Measurements from ENCODE around the gene PARD3B. TPM values are rescaled to one million over a fixed set of nuclear protein-coding genes. Genes with fewer than 3 reads are reported as not detected.

The PARD3B gene
- total and polyA plus RNA-seq, 3 experiments from 2014 or later = 0.11 to 0.26 TPM; not detected in 1

GRCh38 chr2:204583773-204584172 is 38.5 kb downstream of the PARD3B start:
- H3K4me3 Mint-ChIP-seq = no peak overlapping the region
- H3K36me3 Mint-ChIP-seq = no peaks in the 10 kb centered on the region
- Histone ChIP-seq H3K27ac (ENCODE audit: low read depth, low read length) (no peak overlapping the region), H3K36me3 (ENCODE audit: insufficient read depth, low read length) (no peaks in the 10 kb centered on the region), H3K27me3 (ENCODE audit: insufficient read depth, low read length, poor library complexity, severe bottlenecking) (no peaks in the 10 kb centered on the region), H3K4me3 (ENCODE audit: low read length) (no peak overlapping the region), H3K9me3 (ENCODE audit: low read length) (no peaks in the 10 kb centered on the region), H3K4me1 (ENCODE audit: insufficient read depth, low read length) (no peaks in the 10 kb centered on the region)
- no peaks in the 10 kb centered on the region for H3K4me1 Mint-ChIP-seq
- POLR2A ChIA-PET = no interaction called here
- H3K27ac Mint-ChIP-seq = no peak overlapping the region
- H3K9me3 Mint-ChIP-seq = no peaks in the 10 kb centered on the region
- CTCF ChIA-PET = no interaction called here
- peaks cover 0 to 3% of the 10 kb centered on the region in 2 donors for H3K27me3 Mint-ChIP-seq
- DNase-seq = no peak

GRCh38 chr2:204585930-204586329 is 40.7 kb downstream of the PARD3B start:
- peaks cover 0 to 10% (median 4%) of the 10 kb centered on the region in 5 donors for H3K9me3 Mint-ChIP-seq
- no peak for DNase-seq
- CTCF ChIA-PET = no interaction called here
- no peaks in the 10 kb centered on the region for H3K27me3 ChIP-seq (ENCODE audit: insufficient read depth, low read length, poor library complexity, severe bottlenecking)
- H3K4me3 Mint-ChIP-seq = no peak overlapping the region
- no peaks in the 10 kb centered on the region for H3K4me1 ChIP-seq (ENCODE audit: insufficient read depth, low read length)
- H3K4me3 ChIP-seq (ENCODE audit: low read length) = no peak overlapping the region
- POLR2A ChIA-PET = no interaction called here
- no peak overlapping the region for H3K27ac ChIP-seq (ENCODE audit: low read depth, low read length)
- H3K36me3 ChIP-seq (ENCODE audit: insufficient read depth, low read length) = no peaks in the 10 kb centered on the region
- H3K9me3 ChIP-seq (ENCODE audit: low read length) = no peaks in the 10 kb centered on the region
- no peaks in the 10 kb centered on the region for H3K27me3 Mint-ChIP-seq
- no peaks in the 10 kb centered on the region for H3K36me3 Mint-ChIP-seq
- H3K27ac Mint-ChIP-seq = no peak overlapping the region
- no peaks in the 10 kb centered on the region for H3K4me1 Mint-ChIP-seq

- no peak overlapping the region for H3K27ac ChIP-seq (ENCODE audit: low read depth, low read length)
- Mint-ChIP-seq H3K4me1 (no peaks in the 10 kb centered on the region), H3K4me3 (no peak overlapping the region), H3K9me3 (peaks cover 0 to 11% (median 4%) of the 10 kb centered on the region in 5 donors), H3K27me3 (no peaks in the 10 kb centered on the region), H3K36me3 (no peaks in the 10 kb centered on the region), H3K27ac (no peak overlapping the region)
- H3K4me3 ChIP-seq (ENCODE audit: low read length) = no peak overlapping the region
- H3K27me3 ChIP-seq (ENCODE audit: insufficient read depth, low read length, poor library complexity, severe bottlenecking) = no peaks in the 10 kb centered on the region
- H3K4me1 ChIP-seq (ENCODE audit: insufficient read depth, low read length) = no peaks in the 10 kb centered on the region
- ChIA-PET POLR2A (no interaction called here), CTCF (no interaction called here)
- no peaks in the 10 kb centered on the region for H3K36me3 ChIP-seq (ENCODE audit: insufficient read depth, low read length)
- DNase-seq = no peak
- no peaks in the 10 kb centered on the region for H3K9me3 ChIP-seq (ENCODE audit: low read length)
These were observed 41.3 kb downstream of the PARD3B start for GRCh38 chr2:204586444-204587180.

- Histone ChIP-seq H3K4me1 (ENCODE audit: insufficient read depth, low read length) (no peaks in the 10 kb centered on the region), H3K36me3 (ENCODE audit: insufficient read depth, low read length) (no peaks in the 10 kb centered on the region), H3K4me3 (ENCODE audit: low read length) (no peak overlapping the region), H3K27ac (ENCODE audit: low read depth, low read length) (no peak overlapping the region), H3K9me3 (ENCODE audit: low read length) (no peaks in the 10 kb centered on the region), H3K27me3 (ENCODE audit: insufficient read depth, low read length, poor library complexity, severe bottlenecking) (no peaks in the 10 kb centered on the region)
- Mint-ChIP-seq H3K4me1 (no peaks in the 10 kb centered on the region), H3K4me3 (no peak overlapping the region), H3K9me3 (peaks cover 0 to 11% (median 4%) of the 10 kb centered on the region in 5 donors), H3K36me3 (no peaks in the 10 kb centered on the region), H3K27ac (no peak overlapping the region), H3K27me3 (peaks cover 0 to 2% of the 10 kb centered on the region in 2 donors)
- ChIA-PET CTCF (no interaction called here), POLR2A (no interaction called here)
- DNase-seq = no peak
These were observed 44.8 kb downstream of the PARD3B start for GRCh38 chr2:204590063-204590462.

- no peaks in the 10 kb centered on the region for H3K36me3 ChIP-seq (ENCODE audit: insufficient read depth, low read length)
- Mint-ChIP-seq H3K27ac (no peak overlapping the region), H3K4me1 (no peaks in the 10 kb centered on the region), H3K27me3 (peaks cover 0 to 2% of the 10 kb centered on the region in 2 donors), H3K36me3 (no peaks in the 10 kb centered on the region), H3K4me3 (no peak overlapping the region), H3K9me3 (peaks cover 0 to 11% (median 4%) of the 10 kb centered on the region in 5 donors)
- H3K4me1 ChIP-seq (ENCODE audit: insufficient read depth, low read length) = no peaks in the 10 kb centered on the region
- no peak overlapping the region for H3K27ac ChIP-seq (ENCODE audit: low read depth, low read length)
- DNase-seq = no peak
- no peak overlapping the region for H3K4me3 ChIP-seq (ENCODE audit: low read length)
- no peaks in the 10 kb centered on the region for H3K9me3 ChIP-seq (ENCODE audit: low read length)
- H3K27me3 ChIP-seq (ENCODE audit: insufficient read depth, low read length, poor library complexity, severe bottlenecking) = no peaks in the 10 kb centered on the region
- ChIA-PET POLR2A (no interaction called here), CTCF (no interaction called here)
These were observed 46.0 kb downstream of the PARD3B start for GRCh38 chr2:204591225-204591624.

GRCh38 chr2:204604061-204604460 is 58.8 kb downstream of the PARD3B start:
- Mint-ChIP-seq H3K27me3 (peaks cover 0 to 4% of the 10 kb centered on the region in 2 donors), H3K4me1 (no peaks in the 10 kb centered on the region), H3K4me3 (no peak overlapping the region), H3K36me3 (no peaks in the 10 kb centered on the region), H3K9me3 (peaks cover 0 to 4% (median 0%) of the 10 kb centered on the region in 5 donors), H3K27ac (no peak overlapping the region)
- DNase-seq = no peak
- no peaks in the 10 kb centered on the region for H3K4me1 ChIP-seq (ENCODE audit: insufficient read depth, low read length)
- no peaks in the 10 kb centered on the region for H3K36me3 ChIP-seq (ENCODE audit: insufficient read depth, low read length)
- H3K27ac ChIP-seq (ENCODE audit: low read depth, low read length) = no peak overlapping the region
- CTCF ChIA-PET = no interaction called here
- H3K27me3 ChIP-seq (ENCODE audit: insufficient read depth, low read length, poor library complexity, severe bottlenecking) = no peaks in the 10 kb centered on the region
- H3K9me3 ChIP-seq (ENCODE audit: low read length) = no peaks in the 10 kb centered on the region
- no peak overlapping the region for H3K4me3 ChIP-seq (ENCODE audit: low read length)
- POLR2A ChIA-PET = no interaction called here

GRCh38 chr2:204608237-204608939 is 63.1 kb downstream of the PARD3B start:
- Mint-ChIP-seq H3K27ac (no peak overlapping the region), H3K4me1 (no peaks in the 10 kb centered on the region), H3K27me3 (no peaks in the 10 kb centered on the region), H3K9me3 (no peaks in the 10 kb centered on the region), H3K36me3 (no peaks in the 10 kb centered on the region), H3K4me3 (no peak overlapping the region)
- Histone ChIP-seq H3K9me3 (ENCODE audit: low read length) (no peaks in the 10 kb centered on the region), H3K27ac (ENCODE audit: low read depth, low read length) (no peak overlapping the region), H3K27me3 (ENCODE audit: insufficient read depth, low read length, poor library complexity, severe bottlenecking) (no peaks in the 10 kb centered on the region), H3K4me3 (ENCODE audit: low read length) (no peak overlapping the region), H3K36me3 (ENCODE audit: insufficient read depth, low read length) (no peaks in the 10 kb centered on the region), H3K4me1 (ENCODE audit: insufficient read depth, low read length) (no peaks in the 10 kb centered on the region)
- DNase-seq = no peak
- POLR2A ChIA-PET = no interaction called here
- CTCF ChIA-PET = no interaction called here

- Mint-ChIP-seq H3K27ac (no peak overlapping the region), H3K27me3 (no peaks in the 10 kb centered on the region), H3K4me3 (no peak overlapping the region), H3K36me3 (no peaks in the 10 kb centered on the region), H3K9me3 (no peaks in the 10 kb centered on the region), H3K4me1 (no peaks in the 10 kb centered on the region)
- Histone ChIP-seq H3K36me3 (ENCODE audit: insufficient read depth, low read length) (no peaks in the 10 kb centered on the region), H3K4me3 (ENCODE audit: low read length) (no peak overlapping the region), H3K27ac (ENCODE audit: low read depth, low read length) (no peak overlapping the region), H3K4me1 (ENCODE audit: insufficient read depth, low read length) (no peaks in the 10 kb centered on the region), H3K9me3 (ENCODE audit: low read length) (no peaks in the 10 kb centered on the region), H3K27me3 (ENCODE audit: insufficient read depth, low read length, poor library complexity, severe bottlenecking) (no peaks in the 10 kb centered on the region)
- no peak for DNase-seq
- CTCF ChIA-PET = no interaction called here
- POLR2A ChIA-PET = no interaction called here
These were observed 65.8 kb downstream of the PARD3B start for GRCh38 chr2:204611017-204611631.

All from CD8-positive, alpha-beta memory T cell (primary cell).